ENCODE data around the gene GLUD1. TPM values are rescaled to one million over a fixed set of nuclear protein-coding genes. Genes with fewer than 3 reads are reported as not detected.
"Not testable (repeated sequence)": the region's sequence is repeated elsewhere in the genome, so short reads cannot be mapped to it uniquely, and the experiment has no call there.

GLUD1 gene
- total RNA-seq (2012; rRNA removed): 183 and 194 TPM in 2 replicates

DNA sequence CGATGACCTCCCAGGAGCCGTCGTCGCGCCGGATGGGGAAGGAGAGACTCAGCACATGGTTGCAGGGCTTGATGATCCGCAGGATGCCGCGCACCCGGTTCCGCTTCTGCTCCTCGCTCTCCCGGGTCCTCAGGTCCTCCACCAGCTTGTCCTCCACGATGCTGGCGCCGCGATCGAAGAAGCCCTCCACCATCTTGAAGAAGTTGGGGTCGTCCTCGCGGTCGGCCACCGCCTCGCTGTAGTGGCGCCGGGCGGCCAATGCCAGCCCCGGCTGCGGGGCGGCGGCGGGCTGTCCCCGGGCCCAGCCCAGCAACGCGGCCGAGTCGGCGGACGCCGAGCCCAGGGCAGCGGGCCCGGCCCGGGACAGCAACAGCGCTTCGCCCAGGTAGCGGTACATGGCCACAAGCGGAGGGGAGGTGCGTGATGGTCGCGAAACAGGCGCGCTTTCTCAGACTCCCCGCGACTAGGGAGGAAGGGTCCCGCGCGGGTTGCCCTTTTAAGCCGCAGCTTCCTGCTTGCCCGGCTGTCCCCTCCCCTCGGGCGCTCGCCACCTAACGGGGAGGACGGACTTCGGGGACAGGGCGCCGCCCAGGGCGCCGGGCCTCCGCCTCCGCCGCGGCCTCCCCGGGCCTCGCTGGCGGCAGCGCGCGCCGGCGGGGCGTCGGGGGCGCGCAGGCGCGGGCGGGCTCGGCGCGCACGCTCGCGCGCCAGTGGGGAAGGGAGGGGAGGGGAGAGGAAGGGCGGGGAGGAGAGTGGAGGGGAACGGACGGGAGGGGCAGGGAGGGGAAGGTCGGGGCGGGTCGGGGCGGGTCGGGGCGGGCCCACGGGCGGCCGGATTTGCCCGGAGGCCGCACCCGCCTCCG lies at the start of gene GLUD1, which contains the start of gene SHLD2:
TSS of gene GLUD1 (minus strand) at position 471 of the 863 bp plus-strand sequence. CDS start at position 397, 74 bp downstream.
TSS of gene SHLD2 (plus strand) at position 834 of the 863 bp plus-strand sequence. CDS start 56,149 bp downstream, outside the sequence.
- Histone ChIP-seq H3K9ac (ENCODE audit: low read depth, low read length) (peak within 1 kb of the TSS; percentile 95), H3K36me3 (ENCODE audit: insufficient read depth, low read length) (peaks cover 16% of the 10 kb centered on the region), H3K4me3 (ENCODE audit: low read length) (peak within 1 kb of the TSS; percentile 88), H3K9me3 (replicated peaks; ENCODE audit: low read length) (no peaks in the 10 kb centered on the region), H3K27me3 (ENCODE audit: control insufficient read depth, insufficient read depth, low read length) (no peaks in the 10 kb centered on the region), H3K4me2 (ENCODE audit: low read length) (peak within 1 kb of the TSS; percentile 78), H3K4me1 (ENCODE audit: control insufficient read depth, insufficient read depth, low read length) (peaks cover 34% of the 10 kb centered on the region)

DNA sequence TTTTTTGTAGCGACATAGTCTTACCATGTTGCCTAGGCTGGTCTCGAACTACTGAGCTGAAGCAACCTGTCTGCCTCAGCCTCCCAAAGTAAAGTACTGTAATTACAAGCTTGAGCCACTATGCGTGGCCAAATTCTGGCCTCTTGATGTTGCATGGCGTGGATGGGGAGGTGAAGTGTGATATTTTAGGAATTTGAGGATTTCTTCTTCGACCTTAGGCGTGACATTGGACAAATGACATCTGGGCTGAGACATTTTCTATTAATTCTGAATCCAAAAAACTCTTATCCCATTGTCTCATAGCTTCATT lies 48.4 kb upstream of the GLUD1 start:
- not testable (repeated sequence) for H3K4me2 ChIP-seq (ENCODE audit: low read length); H3K27me3 ChIP-seq (ENCODE audit: control insufficient read depth, insufficient read depth, low read length); H3K36me3 ChIP-seq (ENCODE audit: insufficient read depth, low read length); H3K9me3 ChIP-seq (replicated peaks; ENCODE audit: low read length); H3K4me3 ChIP-seq (ENCODE audit: low read length); H3K4me1 ChIP-seq (ENCODE audit: control insufficient read depth, insufficient read depth, low read length); H3K9ac ChIP-seq (ENCODE audit: low read depth, low read length)

DNA sequence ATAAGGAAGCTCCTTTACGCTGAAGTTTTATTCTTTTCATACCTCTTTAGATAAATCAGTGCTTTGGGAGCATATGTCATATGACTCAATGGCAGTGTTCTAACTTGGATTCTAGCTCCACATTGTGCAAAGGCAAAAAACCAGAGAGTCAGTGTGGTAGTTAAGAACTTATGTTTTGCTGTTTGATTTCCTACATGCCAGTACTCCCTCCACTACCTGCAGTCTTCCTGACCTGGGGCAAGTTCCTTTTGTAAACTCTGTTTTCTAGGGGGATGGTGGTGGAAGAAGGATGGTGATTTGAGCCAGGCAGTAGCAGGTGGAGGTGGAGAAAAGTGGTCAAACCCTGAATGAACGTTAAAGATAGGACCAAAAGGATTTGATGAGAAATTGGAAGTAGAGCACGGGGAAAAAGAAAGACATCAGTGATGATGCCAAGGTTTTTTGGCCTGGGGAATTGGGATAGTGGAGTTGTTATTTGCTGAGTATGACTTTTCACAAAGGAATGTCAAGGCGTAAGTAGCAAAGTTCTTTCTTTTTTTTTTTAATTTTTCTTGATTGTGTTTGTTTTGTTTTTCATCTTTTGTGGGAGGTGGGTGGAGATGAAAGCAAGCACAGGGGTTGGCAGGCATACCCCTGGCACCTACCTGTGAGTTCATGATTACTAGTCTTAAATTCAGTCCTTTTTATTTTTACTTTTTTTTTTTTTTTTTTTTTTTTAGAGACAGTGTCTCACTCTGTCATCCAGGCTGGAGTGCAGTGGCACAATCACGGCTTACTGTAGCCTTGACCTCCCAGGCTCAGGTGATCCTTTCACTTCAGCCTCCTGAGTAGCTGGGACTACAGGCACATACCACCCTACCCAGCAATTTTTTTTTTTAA lies 47.8 kb upstream of the GLUD1 start:
- H3K36me3 ChIP-seq (ENCODE audit: insufficient read depth, low read length); H3K9ac ChIP-seq (ENCODE audit: low read depth, low read length); H3K4me3 ChIP-seq (ENCODE audit: low read length); H3K4me1 ChIP-seq (ENCODE audit: control insufficient read depth, insufficient read depth, low read length); H3K27me3 ChIP-seq (ENCODE audit: control insufficient read depth, insufficient read depth, low read length); H3K9me3 ChIP-seq (replicated peaks; ENCODE audit: low read length): not testable (repeated sequence)
- H3K4me2 ChIP-seq (ENCODE audit: low read length): peak overlapping the region; percentile 47

DNA sequence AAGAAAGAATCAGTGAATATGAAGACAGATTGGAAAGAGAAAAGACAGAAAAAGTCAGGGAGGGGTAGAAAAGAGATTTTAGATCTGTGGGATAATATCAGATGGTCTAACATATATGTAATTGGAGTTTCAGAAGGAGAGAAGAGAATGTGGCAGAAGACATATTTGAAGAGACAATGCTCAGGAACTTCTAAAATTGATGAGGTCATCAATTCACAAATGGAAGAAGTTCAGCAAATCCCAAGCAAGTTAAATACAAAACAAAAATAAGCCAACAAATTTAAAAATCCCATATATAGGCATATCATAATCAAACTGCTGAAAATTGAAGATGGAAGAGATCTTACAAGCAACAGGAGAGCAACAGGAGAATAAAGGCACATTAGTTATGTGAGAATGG lies 42.8 kb upstream of the GLUD1 start:
- not testable (repeated sequence) for H3K4me1 ChIP-seq (ENCODE audit: control insufficient read depth, insufficient read depth, low read length); H3K9me3 ChIP-seq (replicated peaks; ENCODE audit: low read length); H3K27me3 ChIP-seq (ENCODE audit: control insufficient read depth, insufficient read depth, low read length); H3K36me3 ChIP-seq (ENCODE audit: insufficient read depth, low read length); H3K4me3 ChIP-seq (ENCODE audit: low read length); H3K9ac ChIP-seq (ENCODE audit: low read depth, low read length); H3K4me2 ChIP-seq (ENCODE audit: low read length)

- H3K4me3 ChIP-seq (ENCODE audit: low read length); H3K4me1 ChIP-seq (ENCODE audit: control insufficient read depth, insufficient read depth, low read length); H3K9me3 ChIP-seq (replicated peaks; ENCODE audit: low read length); H3K36me3 ChIP-seq (ENCODE audit: insufficient read depth, low read length); H3K9ac ChIP-seq (ENCODE audit: low read depth, low read length); H3K27me3 ChIP-seq (ENCODE audit: control insufficient read depth, insufficient read depth, low read length); H3K4me2 ChIP-seq (ENCODE audit: low read length): not testable (repeated sequence)
Observed at GRCh38 chr10:87134440-87134839, 39.8 kb upstream of the GLUD1 start.

- not testable (repeated sequence) for H3K4me2 ChIP-seq (ENCODE audit: low read length); H3K27me3 ChIP-seq (ENCODE audit: control insufficient read depth, insufficient read depth, low read length); H3K9me3 ChIP-seq (replicated peaks; ENCODE audit: low read length); H3K9ac ChIP-seq (ENCODE audit: low read depth, low read length); H3K4me1 ChIP-seq (ENCODE audit: control insufficient read depth, insufficient read depth, low read length); H3K36me3 ChIP-seq (ENCODE audit: insufficient read depth, low read length); H3K4me3 ChIP-seq (ENCODE audit: low read length)
Observed at GRCh38 chr10:87133936-87134335, 39.3 kb upstream of the GLUD1 start.

GRCh38 chr10:87132176-87132575 lies 37.5 kb upstream of the GLUD1 start:
- not testable (repeated sequence) for H3K9me3 ChIP-seq (replicated peaks; ENCODE audit: low read length); H3K9ac ChIP-seq (ENCODE audit: low read depth, low read length); H3K4me1 ChIP-seq (ENCODE audit: control insufficient read depth, insufficient read depth, low read length); H3K27me3 ChIP-seq (ENCODE audit: control insufficient read depth, insufficient read depth, low read length); H3K4me3 ChIP-seq (ENCODE audit: low read length); H3K4me2 ChIP-seq (ENCODE audit: low read length); H3K36me3 ChIP-seq (ENCODE audit: insufficient read depth, low read length)

DNA sequence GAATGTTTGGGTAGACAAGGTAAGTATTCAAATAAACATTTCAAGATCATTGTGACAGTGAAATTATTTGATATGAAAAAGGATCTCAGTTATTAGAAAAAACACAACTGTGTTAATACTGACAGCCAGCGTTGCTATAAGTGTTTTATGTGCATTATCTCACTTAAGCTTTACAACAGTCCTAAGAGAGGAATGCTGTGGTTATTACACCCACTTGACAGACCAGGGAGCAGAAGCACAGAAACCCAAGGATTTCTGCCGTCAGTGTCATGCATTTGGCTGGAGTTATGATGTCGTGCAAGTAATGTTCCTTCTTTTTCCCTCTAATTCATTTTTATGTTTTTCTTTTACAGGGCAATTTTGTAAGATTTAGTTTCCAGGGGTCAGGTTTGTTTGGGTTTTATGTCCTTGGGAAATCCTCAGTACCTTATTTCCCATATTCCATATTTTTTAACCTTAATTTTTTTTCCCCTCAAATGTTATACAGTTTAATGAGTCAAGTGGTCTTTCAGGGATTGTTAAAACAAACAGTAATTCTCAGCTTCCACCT lies 33.0 kb upstream of the GLUD1 start:
- H3K4me1 ChIP-seq (ENCODE audit: control insufficient read depth, insufficient read depth, low read length); H3K4me2 ChIP-seq (ENCODE audit: low read length); H3K27me3 ChIP-seq (ENCODE audit: control insufficient read depth, insufficient read depth, low read length); H3K36me3 ChIP-seq (ENCODE audit: insufficient read depth, low read length); H3K9ac ChIP-seq (ENCODE audit: low read depth, low read length); H3K9me3 ChIP-seq (replicated peaks; ENCODE audit: low read length); H3K4me3 ChIP-seq (ENCODE audit: low read length): not testable (repeated sequence)

GRCh38 chr10:87127048-87127447 lies 32.4 kb upstream of the GLUD1 start:
- H3K9me3 ChIP-seq (replicated peaks; ENCODE audit: low read length); H3K4me3 ChIP-seq (ENCODE audit: low read length); H3K4me2 ChIP-seq (ENCODE audit: low read length); H3K27me3 ChIP-seq (ENCODE audit: control insufficient read depth, insufficient read depth, low read length); H3K36me3 ChIP-seq (ENCODE audit: insufficient read depth, low read length); H3K4me1 ChIP-seq (ENCODE audit: control insufficient read depth, insufficient read depth, low read length); H3K9ac ChIP-seq (ENCODE audit: low read depth, low read length): not testable (repeated sequence)

GRCh38 chr10:87123351-87123750 lies 28.7 kb upstream of the GLUD1 start:
- H3K9me3 ChIP-seq (replicated peaks; ENCODE audit: low read length); H3K27me3 ChIP-seq (ENCODE audit: control insufficient read depth, insufficient read depth, low read length); H3K4me1 ChIP-seq (ENCODE audit: control insufficient read depth, insufficient read depth, low read length); H3K9ac ChIP-seq (ENCODE audit: low read depth, low read length); H3K36me3 ChIP-seq (ENCODE audit: insufficient read depth, low read length); H3K4me3 ChIP-seq (ENCODE audit: low read length); H3K4me2 ChIP-seq (ENCODE audit: low read length): not testable (repeated sequence)

DNA sequence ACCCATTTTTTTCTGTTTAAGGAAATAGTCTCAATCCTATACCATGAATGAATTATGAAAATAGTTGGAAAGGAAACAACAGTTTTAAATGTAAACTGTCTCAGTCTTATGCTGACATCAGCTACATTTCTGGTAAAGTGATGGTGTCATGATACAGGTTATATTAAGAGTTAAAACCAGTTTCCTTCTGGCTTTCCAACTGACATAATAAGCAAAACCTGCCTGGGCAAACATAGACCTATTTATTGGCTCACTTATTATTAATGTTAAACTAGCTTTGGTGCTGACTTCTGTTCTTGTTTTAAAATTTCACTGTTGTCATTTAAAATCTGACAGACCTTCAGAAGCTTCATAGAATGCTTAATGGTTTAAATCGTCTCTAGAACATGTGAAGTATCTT lies 24.4 kb upstream of the GLUD1 start:
- H3K27me3 ChIP-seq (ENCODE audit: control insufficient read depth, insufficient read depth, low read length); H3K9me3 ChIP-seq (replicated peaks; ENCODE audit: low read length); H3K9ac ChIP-seq (ENCODE audit: low read depth, low read length); H3K36me3 ChIP-seq (ENCODE audit: insufficient read depth, low read length); H3K4me1 ChIP-seq (ENCODE audit: control insufficient read depth, insufficient read depth, low read length); H3K4me2 ChIP-seq (ENCODE audit: low read length); H3K4me3 ChIP-seq (ENCODE audit: low read length): not testable (repeated sequence)
